ENCODE results near the gene HBM.
"Not testable (repeated sequence)": the region's sequence is repeated elsewhere in the genome, so short reads cannot be mapped to it uniquely, and the experiment has no call there.

Gene HBM

GRCh38 chr16:191831-192230, 26.1 kb downstream of the HBM start:
- no peak for DNase-seq
- Histone ChIP-seq H3K9me3 (ENCODE audit: severe bottlenecking) (no peaks in the 10 kb centered on the region), H3K4me3 (ENCODE audit: low read depth, low read length) (no peak overlapping the region), H3K36me3 (peaks cover 92% of the 10 kb centered on the region), H3K27me3 (ENCODE audit: insufficient read depth, low read depth, severe bottlenecking) (no peaks in the 10 kb centered on the region), H3K27ac (no peak overlapping the region)
- TF ChIP-seq CTCF (IDR thresholded peaks at IDR 0.05; ENCODE audit: low read depth, low read length), result no peak

DNA sequence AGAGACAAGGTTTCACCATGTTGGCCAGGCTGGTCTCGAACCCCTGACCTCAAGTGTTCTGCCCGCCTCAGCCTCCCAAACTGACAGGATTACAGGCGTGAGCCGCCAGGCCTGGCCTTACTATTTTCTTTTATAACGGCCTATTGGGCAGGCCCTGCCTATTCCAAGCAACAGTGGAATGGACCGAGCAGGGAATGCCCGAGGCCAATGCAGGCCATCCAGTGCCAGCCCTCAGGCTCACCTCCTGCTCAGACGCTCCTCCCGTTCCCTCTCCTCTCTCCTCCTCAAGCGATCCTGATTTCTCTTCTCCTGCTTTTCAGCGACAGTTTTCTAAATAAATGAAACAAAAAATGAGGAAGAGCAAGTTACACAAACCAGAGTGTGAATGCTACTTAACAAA, 26.9 kb downstream of the HBM start:
- no peak for DNase-seq
- Histone ChIP-seq H3K36me3 (peaks cover 94% of the 10 kb centered on the region), H3K27me3 (ENCODE audit: insufficient read depth, low read depth, severe bottlenecking) (no peaks in the 10 kb centered on the region), H3K27ac (no peak overlapping the region), H3K4me3 (ENCODE audit: low read depth, low read length) (no peak overlapping the region), H3K9me3 (ENCODE audit: severe bottlenecking) (no peaks in the 10 kb centered on the region)
- TF ChIP-seq CTCF (IDR thresholded peaks at IDR 0.05; ENCODE audit: low read depth, low read length), result no peak

GRCh38 chr16:193441-193840, 27.7 kb downstream of the HBM start:
- no peak overlapping the region for H3K4me3 ChIP-seq (ENCODE audit: low read depth, low read length)
- DNase-seq, result no peak
- H3K9me3 ChIP-seq (ENCODE audit: severe bottlenecking), result no peaks in the 10 kb centered on the region
- H3K27ac ChIP-seq, result no peak overlapping the region
- no peak for TF ChIP-seq CTCF (IDR thresholded peaks at IDR 0.05; ENCODE audit: low read depth, low read length)
- no peaks in the 10 kb centered on the region for H3K27me3 ChIP-seq (ENCODE audit: insufficient read depth, low read depth, severe bottlenecking)
- H3K36me3 ChIP-seq, result peaks cover 95% of the 10 kb centered on the region

DNA sequence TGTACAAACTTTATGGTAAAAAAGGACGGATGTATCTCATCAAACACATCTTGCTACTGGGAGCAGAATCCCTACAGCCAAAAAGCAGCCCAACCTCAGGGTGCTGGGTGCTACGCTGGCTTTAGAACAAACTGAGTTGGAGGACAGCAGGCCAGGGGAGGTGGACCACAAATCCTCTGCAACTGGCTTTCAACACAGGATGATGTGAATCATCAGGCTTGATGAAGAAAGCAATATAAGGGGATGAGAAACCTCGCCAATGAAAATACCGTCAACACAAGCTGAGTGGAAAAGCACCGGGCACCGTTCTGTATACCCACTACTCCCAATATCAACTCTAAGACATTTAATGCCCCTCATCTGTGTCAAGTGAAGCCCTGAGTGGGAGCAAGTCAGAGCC, 28.7 kb downstream of the HBM start:
- Histone ChIP-seq H3K27ac (no peak overlapping the region), H3K4me3 (ENCODE audit: low read depth, low read length) (no peak overlapping the region), H3K9me3 (ENCODE audit: severe bottlenecking) (no peaks in the 10 kb centered on the region), H3K27me3 (ENCODE audit: insufficient read depth, low read depth, severe bottlenecking) (no peaks in the 10 kb centered on the region), H3K36me3 (peaks cover 94% of the 10 kb centered on the region)
- no peak for TF ChIP-seq CTCF (IDR thresholded peaks at IDR 0.05; ENCODE audit: low read depth, low read length)
- DNase-seq, result no peak

DNA sequence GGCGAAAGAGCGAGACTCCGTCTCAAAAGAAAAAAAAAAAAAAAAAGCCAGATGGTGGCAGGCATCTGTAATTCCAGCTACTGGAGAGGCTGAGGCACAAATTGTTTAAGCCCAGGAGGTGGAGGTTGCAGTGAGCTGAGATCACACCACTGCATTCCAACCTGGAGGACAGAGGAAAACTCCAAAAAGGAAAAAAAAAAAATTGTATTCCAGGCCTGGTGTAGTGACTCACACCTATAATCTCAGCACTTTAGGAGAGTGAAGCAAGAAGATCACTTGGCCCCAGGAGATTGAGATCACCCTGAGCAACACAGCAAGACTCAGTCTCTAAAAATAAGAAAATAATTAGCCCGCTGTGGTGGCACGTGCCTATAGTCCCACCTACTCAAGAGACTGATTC, 34.6 kb downstream of the HBM start:
- no peak overlapping the region for H3K27ac ChIP-seq
- no peak overlapping the region for H3K4me3 ChIP-seq (ENCODE audit: low read depth, low read length)
- no peak for DNase-seq
- H3K9me3 ChIP-seq (ENCODE audit: severe bottlenecking), result no peaks in the 10 kb centered on the region
- no peak for TF ChIP-seq CTCF (IDR thresholded peaks at IDR 0.05; ENCODE audit: low read depth, low read length)
- H3K36me3 ChIP-seq, result peaks cover 81% of the 10 kb centered on the region
- H3K27me3 ChIP-seq (ENCODE audit: insufficient read depth, low read depth, severe bottlenecking), result no peaks in the 10 kb centered on the region

DNA sequence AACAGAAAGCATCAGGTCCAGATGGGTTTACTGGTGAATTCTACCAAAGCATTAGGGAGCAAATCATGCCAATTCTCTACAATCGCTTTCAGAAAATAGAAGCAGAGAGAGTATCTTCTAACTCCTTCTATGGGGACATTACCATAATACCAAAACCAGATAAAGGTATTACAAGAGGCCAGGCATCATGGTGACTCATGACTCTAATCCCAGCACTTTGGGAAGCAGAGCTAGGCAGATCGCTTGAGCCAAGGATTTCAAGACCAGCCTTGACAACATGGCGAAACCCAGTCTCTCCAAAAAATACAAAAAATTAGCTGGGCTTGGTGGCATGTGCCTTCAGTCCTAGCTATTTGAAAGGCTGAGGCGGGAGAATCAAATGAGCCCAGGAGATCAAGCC, 37.5 kb downstream of the HBM start:
- Histone ChIP-seq H3K27me3 (ENCODE audit: insufficient read depth, low read depth, severe bottlenecking) (no peaks in the 10 kb centered on the region), H3K36me3 (peaks cover 84% of the 10 kb centered on the region), H3K27ac (no peak overlapping the region), H3K4me3 (ENCODE audit: low read depth, low read length) (no peak overlapping the region), H3K9me3 (ENCODE audit: severe bottlenecking) (no peaks in the 10 kb centered on the region)
- DNase-seq, result no peak
- no peak for TF ChIP-seq CTCF (IDR thresholded peaks at IDR 0.05; ENCODE audit: low read depth, low read length)

- H3K9me3 ChIP-seq (ENCODE audit: severe bottlenecking); H3K27ac ChIP-seq; H3K4me3 ChIP-seq (ENCODE audit: low read depth, low read length); H3K27me3 ChIP-seq (ENCODE audit: insufficient read depth, low read depth, severe bottlenecking); DNase-seq: not testable (repeated sequence)
- H3K36me3 ChIP-seq, result peaks cover 84% of the 10 kb centered on the region
Measured at GRCh38 chr16:204046-204445, 38.3 kb downstream of the HBM start.

DNA sequence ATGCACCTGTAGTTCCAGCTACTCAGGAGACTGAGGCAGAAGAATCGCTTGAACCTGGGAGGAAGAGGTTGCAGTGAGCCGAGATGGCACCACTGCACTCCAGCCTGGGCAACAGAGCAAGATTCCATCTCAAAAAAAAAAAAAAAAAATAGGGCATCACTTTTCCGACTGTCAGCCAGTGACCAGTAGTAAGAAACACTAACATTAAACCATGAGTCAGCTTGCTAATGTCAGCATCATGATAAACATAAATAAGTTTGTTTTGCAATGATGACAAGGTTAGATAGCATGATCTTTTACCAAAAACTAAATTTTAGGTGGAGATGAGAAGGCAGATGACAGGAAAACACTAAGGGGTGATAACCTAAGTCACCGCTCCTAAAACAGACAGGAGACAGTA, 43.6 kb downstream of the HBM start:
- H3K27ac ChIP-seq; DNase-seq; H3K4me3 ChIP-seq (ENCODE audit: low read depth, low read length); H3K27me3 ChIP-seq (ENCODE audit: insufficient read depth, low read depth, severe bottlenecking); H3K9me3 ChIP-seq (ENCODE audit: severe bottlenecking): not testable (repeated sequence)
- peaks cover 95% of the 10 kb centered on the region for H3K36me3 ChIP-seq

DNA sequence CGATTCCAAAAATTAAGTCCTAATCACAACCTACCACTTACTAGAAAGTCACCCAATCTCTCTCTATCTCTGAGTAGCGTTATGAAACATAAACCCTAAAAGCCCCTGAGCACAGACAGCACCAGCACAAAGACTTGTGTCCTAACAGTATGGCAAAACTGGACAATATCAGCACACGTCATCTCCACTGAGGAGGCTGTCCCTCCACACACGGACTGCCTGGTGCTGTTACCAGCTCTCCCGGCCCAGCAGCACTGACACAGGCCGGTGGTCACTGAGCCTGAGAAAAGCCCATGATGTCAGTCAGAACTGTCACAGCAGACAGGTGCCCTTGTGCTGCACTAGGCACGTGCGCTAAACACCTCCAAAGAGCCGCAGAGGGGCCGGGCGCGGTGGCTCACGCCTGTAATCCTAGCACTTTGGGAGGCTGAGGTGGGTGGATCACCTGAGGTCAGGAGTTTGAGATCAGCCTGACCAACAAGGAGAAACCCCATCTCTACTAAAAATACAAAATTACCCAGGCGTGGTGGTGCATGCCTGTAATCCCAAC, 45.9 kb downstream of the HBM start:
- H3K36me3 ChIP-seq, result peaks cover 95% of the 10 kb centered on the region

More for the DNA sequence above, 45.9 kb downstream of the HBM start:
- not testable (repeated sequence) for H3K27me3 ChIP-seq (ENCODE audit: insufficient read depth, low read depth, severe bottlenecking); H3K4me3 ChIP-seq (ENCODE audit: low read depth, low read length); H3K27ac ChIP-seq; H3K9me3 ChIP-seq (ENCODE audit: severe bottlenecking); DNase-seq
